Measurements from ENCODE around the gene SPRING1.

GRCh38 chr12:116712458-116713303 lies 25.2 kb downstream of the SPRING1 start:
- TF ChIP-seq EZH2 (IDR thresholded peaks at IDR 0.05; ENCODE audit: borderline replicate concordance) (no peak), EZH2phosphoT487 (IDR thresholded peaks at IDR 0.05; ENCODE audit: low read depth, severe bottlenecking, unreplicated experiment) (no peak)

Measured in hepatocyte (in vitro differentiated cells).